ENCODE data around the gene YPEL3.

DNA sequence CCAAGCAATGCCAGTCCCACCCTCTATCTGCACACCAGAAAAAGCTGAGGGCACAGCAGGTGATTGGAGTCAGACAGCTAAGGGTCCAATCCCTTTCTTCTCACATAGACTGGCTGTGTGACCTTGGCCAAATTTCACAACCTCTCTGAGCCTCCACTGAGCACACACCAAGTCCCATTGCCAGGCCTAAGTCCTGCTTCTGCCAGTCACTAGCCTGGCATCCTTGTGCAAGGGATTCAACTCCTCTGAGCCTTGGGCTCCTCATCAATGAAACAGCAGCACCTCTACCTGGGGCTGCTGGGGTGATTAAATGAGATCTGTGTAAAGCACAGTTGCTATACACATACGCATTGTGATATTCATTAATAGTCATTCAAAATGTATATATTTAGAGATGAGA, 49.4 kb downstream of the YPEL3 start:
- TF ChIP-seq, protein P1, sequence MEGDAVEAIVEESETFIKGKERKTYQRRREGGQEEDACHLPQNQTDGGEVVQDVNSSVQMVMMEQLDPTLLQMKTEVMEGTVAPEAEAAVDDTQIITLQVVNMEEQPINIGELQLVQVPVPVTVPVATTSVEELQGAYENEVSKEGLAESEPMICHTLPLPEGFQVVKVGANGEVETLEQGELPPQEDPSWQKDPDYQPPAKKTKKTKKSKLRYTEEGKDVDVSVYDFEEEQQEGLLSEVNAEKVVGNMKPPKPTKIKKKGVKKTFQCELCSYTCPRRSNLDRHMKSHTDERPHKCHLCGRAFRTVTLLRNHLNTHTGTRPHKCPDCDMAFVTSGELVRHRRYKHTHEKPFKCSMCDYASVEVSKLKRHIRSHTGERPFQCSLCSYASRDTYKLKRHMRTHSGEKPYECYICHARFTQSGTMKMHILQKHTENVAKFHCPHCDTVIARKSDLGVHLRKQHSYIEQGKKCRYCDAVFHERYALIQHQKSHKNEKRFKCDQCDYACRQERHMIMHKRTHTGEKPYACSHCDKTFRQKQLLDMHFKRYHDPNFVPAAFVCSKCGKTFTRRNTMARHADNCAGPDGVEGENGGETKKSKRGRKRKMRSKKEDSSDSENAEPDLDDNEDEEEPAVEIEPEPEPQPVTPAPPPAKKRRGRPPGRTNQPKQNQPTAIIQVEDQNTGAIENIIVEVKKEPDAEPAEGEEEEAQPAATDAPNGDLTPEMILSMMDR (tag by site-specific recombination; IDR thresholded peaks at IDR 0.05), result no peak
- TF ChIP-seq, protein P2, sequence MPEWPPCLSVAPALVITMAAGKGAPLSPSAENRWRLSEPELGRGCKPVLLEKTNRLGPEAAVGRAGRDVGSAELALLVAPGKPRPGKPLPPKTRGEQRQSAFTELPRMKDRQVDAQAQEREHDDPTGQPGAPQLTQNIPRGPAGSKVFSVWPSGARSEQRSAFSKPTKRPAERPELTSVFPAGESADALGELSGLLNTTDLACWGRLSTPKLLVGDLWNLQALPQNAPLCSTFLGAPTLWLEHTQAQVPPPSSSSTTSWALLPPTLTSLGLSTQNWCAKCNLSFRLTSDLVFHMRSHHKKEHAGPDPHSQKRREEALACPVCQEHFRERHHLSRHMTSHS (tag by site-specific recombination; IDR thresholded peaks at IDR 0.05), result no peak

Data from HEK293 (cell line).